ENCODE data around the gene EIF2B5. TPM values are rescaled to one million over a fixed set of nuclear protein-coding genes. Genes with fewer than 3 reads are reported as not detected.
A peak's percentile ranks its signal among the peaks of the same experiment; 100 is the strongest.

The EIF2B5 gene
- polyA plus RNA-seq, 4 donors = 47.2 to 49.4 (median 48.1) TPM

DNA sequence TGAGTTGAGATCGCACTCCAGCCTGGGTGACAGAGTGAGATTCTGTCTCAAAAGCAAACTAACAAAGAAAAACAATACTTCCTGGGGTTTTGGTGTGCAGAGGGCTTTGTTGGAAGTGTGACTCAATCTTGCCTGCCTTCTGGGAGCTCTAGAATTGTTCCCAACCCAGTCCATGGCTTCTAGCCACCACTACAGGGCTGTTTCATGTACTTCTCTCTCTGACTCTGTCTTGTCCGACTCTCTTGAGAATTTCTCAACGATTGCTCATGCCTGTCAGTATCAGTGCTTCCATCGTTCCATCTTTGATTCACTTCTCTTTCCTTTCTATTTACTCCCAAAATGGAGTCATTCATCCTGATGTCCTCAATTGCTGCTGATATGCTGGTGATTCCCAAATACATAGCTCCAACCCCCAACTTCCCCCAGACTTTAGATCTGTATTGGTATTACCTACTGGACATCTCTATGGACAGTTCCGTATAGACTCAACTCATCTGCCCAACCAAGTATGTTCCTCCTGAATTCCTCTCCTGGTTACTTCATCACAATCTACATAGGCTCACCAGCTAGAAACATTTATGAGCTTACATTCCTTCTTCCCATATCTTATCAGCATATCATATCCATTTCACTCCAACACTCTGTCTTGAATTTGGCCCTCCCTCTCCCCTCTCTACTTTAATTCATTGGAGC is 37.7 kb downstream of the EIF2B5 start:
- no peak for DNase-seq (ENCODE audit: low read depth in 4 of 4, low spot score in 3 of 4)

DNA sequence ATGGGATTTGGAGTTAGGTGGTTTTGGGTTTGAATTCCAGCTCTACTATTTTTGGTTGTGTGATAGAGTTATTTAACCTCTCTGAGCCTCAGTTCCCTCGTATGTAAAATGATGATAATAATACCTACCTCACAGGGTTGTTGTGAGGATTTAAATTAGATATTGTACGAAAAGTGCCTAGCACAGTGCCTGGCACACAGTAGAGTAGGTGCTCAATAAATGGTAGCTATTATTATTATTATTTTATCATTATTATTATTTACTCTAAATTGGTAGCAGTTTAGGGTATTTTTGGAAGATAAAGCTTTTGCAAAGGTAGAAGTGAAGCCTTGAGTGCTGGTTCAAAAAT is 38.2 kb downstream of the EIF2B5 start:
- DNase-seq (ENCODE audit: low read depth in 4 of 4, low spot score in 3 of 4) = no peak

DNA sequence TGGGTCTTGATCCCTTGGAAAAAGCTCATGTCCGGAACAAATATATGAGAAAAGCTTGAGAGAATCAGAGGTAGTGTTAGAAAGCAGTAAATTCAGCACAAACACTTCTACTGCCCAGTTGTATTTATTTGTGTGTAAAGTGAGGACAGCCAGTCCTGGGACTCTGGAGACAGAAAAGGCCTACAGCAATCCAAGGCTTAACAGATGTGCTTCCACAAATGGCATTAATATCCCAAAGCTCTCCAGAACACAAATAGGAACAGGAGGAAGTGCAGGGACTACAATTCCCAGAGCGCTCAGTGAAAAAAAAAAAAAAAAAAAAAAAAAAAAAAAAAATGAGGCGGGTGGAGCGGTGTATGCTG is 39.1 kb downstream of the EIF2B5 start:
- DNase-seq (ENCODE audit: low read depth in 4 of 4, low spot score in 3 of 4) = no peak

DNA sequence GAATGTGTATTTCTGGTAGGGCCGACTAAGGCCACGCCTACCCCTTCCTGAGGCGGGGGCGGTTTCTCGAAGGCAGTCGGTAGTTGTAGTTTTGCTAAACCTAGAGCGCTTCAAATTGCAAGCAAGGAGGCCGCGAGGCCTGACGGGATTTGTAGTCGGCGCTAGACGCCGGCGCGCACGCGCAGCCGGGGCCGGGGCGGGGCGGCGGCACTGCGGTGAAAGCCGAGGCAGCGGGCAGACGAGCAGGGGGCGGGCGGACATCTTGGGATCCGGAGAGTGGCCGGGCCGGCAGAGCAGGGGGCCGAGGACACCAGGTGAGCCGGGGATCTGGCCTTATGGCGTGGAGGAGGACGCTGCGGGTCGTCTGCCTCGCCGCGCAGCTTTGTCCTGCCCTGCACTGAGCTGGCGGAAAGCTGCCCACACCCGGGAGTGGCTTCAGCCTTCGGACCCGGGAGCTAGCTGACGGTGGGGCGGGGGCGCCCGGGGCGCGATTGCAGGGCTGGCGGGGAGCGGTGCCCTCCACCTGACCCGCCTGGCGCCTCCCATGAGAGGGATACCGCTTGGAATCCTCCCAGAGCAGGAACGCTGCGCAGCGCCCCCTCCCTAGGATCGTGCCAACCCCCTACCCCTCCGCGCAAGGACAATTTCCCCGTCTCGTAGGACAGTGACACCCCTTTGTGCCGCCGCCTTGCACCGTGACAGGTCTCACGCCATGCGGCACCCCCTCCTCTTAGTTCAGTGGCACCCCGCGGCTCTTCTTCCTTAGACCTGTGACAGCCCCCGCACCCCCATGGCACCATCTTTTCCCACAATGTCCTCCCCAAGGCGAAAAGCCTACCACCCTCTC is 39.7 kb downstream of the EIF2B5 start, which contains the start of gene AP2M1:
AP2M1 (plus strand) TSS at position 210 of the 847 bp plus-strand sequence. CDS start 2,139 bp downstream, outside the sequence.
- DNase-seq (ENCODE audit: low read depth in 4 of 4, low spot score in 3 of 4) = peak; percentile 94 to 98 (median 97)

DNA sequence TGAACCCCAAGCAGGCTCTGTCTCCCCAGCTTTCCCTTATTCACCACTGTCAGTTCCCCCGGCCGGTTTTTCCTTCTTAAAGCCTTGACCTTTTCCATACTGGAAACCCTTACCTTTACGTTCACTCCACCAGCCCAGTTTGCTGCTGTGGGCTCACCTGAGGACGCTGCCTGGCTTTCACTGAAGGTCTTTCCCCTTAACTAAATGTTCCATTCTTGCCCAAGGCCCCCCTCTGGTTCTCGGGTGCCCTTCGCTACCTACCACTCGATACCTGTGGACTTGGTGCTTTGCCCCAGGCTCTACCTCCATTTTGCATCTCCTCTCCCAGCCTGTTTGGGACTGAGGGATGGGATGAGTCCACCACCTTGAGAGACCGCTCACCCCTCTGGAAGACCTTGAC is 40.3 kb downstream of the EIF2B5 start:
- no peak for DNase-seq (ENCODE audit: low read depth in 4 of 4, low spot score in 3 of 4)

DNA sequence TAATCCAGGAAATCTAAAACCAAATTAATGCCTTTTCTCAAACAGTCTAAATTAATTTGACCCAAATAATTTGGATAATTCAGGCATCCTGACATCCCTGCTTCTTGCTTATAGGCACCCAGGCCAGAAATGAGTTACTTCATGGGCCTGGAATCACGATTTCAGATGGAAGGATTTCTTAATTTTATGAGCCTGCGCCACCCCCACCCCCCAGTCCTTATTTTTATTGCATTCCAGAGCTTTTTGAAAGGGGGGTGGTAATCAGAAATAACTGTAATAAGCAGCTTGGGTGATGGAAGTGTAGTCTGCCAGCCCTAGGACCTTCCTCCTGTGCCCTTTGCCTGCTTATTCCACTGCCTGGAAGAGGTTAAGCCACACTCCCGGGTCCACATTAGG is 40.8 kb downstream of the EIF2B5 start:
- no peak for DNase-seq (ENCODE audit: low read depth in 4 of 4, low spot score in 3 of 4)

DNA sequence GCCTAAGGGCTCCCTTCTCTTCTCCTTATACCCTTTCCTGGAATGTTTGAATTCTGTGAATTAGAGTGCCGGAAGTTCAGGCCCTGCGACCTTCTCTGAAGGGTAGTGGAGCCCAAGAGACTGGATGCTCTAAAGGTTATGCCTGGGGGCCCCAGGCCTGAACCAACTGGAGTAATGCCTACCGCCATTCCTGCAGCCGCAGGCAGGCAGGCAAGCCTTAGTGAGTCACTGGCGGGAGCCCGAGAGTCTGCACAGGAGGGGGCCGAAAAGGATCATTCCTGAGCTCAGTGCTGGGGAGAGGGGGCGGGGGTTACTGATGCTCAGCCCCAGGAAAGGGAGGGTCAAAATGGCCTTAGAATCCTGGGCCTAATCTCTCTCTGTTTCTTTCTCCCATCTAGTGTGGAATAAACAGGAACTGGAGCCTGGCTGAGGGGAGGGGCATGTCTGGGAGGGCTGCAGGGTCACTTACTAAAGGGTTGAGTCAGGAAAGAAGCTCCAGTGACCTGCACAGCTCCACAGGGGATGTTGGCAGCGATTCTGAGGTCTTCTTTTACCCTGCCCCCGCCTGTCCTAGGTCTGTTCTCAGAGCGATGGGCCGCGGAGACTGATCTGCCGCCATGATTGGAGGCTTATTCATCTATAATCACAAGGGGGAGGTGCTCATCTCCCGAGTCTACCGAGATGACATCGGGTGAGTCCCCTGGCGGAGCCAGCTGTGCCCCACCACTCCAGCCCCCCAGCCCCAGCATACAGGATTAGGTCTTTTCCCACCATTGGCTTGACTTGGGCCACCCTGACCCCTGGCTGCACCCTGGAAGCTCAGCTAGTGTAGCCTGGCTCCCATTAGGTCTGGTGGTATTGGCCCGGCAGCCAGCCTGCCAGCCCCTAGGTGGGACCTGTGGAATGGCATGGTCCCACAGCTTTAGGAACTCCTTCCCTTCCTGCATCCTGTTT is 41.5 kb downstream of the EIF2B5 start:
- DNase-seq (ENCODE audit: low read depth in 4 of 4, low spot score in 3 of 4) = no peak

DNA sequence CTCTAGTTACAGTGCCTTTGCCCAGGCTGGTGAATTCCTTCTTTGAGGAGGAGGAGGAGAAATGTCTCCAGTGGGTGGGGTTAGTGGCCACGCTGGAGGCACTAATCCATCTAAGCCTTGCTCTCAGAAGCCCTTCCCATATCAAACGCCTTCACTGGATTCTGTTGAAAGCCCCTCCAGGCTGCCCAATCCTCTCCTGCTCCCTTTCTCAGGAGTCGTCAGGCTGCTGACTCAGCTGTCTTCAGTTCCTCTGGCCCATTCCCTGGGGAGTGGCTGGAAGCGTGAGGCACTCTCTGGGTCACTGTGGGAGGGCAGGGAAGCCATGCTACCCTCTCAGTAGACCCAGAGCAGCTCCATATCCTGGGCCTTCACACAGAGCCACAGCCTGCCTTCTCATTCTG is 42.2 kb downstream of the EIF2B5 start:
- no peak for DNase-seq (ENCODE audit: low read depth in 4 of 4, low spot score in 3 of 4)

DNA sequence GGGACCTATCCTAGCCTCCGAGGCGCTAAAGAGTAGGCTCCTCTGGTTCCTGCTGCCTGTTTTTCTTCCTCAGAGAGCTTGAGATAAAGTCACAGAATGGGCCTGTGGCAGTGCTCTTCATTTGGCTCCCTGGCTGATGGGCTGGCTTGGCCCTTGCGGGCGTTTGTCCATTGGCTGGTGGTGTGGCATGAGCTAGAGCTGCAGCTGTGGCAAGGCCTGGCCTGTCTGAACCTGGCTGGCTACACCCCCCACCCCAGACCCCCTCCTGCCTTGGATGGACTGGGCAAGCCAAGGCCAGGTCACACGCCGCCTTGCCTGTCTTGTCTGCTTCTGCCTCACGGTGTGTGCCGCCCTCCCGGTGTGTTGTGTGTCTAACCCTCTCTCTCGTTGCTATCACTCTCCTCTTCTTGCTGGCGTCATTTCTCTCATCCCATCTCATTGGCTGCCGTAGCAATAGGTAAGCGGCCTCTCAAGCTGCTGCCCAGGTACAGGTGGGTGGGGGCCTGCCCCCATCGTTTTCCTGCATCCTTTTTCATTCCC is 42.7 kb downstream of the EIF2B5 start:
- no peak for DNase-seq (ENCODE audit: low read depth in 4 of 4, low spot score in 3 of 4)

DNA sequence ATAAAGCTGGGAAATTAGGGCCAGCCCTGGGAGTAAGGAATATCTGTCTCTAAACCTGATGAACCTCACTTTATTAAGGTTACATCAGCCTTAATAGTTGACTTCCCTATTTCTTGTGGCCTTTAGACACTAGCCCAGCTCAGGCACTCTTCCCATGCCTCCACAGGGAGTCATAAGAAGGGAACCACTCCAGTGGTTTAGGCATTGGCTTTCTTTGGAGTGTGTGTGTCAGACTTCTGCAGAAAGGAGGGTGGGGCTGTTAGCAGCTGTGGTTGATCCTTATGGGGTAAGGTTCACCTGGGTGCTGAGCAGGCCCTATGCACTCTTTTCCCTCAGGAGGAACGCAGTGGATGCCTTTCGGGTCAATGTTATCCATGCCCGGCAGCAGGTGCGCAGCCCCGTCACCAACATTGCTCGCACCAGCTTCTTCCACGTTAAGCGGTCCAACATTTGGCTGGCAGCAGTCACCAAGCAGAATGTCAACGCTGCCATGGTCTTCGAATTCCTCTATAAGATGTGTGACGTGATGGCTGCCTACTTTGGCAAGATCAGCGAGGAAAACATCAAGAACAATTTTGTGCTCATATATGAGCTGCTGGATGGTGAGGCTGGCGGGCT is 43.5 kb downstream of the EIF2B5 start:
- DNase-seq (ENCODE audit: low read depth in 4 of 4, low spot score in 3 of 4) = no peak

DNA sequence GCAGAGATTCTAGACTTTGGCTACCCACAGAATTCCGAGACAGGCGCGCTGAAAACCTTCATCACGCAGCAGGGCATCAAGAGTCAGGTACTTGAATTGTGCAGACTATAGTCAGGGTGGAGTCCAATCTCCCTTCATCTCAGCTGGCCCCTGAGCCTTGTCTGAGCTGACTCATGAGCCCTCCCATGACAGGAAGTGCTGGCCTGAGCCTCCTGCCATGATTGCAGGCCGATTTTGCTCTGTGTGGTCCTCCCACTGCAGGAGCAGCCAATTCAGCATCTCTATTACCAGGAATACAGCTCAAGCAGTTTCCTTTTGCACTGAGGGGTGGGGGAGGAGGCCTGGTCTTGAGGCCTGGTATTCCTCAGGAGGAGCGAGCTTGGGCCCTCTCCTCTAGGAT is 45.0 kb downstream of the EIF2B5 start:
- no peak for DNase-seq (ENCODE audit: low read depth in 4 of 4, low spot score in 3 of 4)

DNA sequence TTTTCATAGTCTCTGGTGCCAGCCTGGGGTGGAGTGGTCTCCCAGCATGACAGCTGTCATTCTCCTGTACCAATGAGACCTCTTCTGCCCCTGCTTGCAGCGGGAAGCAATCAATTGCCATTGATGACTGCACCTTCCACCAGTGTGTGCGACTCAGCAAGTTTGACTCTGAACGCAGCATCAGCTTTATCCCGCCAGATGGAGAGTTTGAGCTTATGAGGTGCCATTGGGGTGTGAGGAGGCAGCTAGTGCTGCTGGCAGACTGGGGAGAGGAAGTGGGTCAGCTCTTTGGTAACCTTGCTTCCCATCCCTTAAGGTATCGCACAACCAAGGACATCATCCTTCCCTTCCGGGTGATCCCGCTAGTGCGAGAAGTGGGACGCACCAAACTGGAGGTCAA is 46.4 kb downstream of the EIF2B5 start:
- DNase-seq (ENCODE audit: low read depth in 4 of 4, low spot score in 3 of 4) = no peak

DNA sequence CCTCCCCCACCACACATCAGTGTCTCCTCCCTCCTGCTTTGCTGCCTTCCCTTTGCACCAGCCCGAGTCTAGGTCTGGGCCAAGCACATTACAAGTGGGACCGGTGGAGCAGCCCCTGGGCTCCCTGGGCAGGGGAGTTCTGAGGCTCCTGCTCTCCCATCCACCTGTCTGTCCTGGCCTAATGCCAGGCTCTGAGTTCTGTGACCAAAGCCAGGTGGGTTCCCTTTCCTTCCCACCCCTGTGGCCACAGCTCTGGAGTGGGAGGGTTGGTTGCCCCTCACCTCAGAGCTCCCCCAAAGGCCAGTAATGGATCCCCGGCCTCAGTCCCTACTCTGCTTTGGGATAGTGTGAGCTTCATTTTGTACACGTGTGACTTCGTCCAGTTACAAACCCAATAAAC is 48.5 kb downstream of the EIF2B5 start:
- no peak for DNase-seq (ENCODE audit: low read depth in 4 of 4, low spot score in 3 of 4)

DNA sequence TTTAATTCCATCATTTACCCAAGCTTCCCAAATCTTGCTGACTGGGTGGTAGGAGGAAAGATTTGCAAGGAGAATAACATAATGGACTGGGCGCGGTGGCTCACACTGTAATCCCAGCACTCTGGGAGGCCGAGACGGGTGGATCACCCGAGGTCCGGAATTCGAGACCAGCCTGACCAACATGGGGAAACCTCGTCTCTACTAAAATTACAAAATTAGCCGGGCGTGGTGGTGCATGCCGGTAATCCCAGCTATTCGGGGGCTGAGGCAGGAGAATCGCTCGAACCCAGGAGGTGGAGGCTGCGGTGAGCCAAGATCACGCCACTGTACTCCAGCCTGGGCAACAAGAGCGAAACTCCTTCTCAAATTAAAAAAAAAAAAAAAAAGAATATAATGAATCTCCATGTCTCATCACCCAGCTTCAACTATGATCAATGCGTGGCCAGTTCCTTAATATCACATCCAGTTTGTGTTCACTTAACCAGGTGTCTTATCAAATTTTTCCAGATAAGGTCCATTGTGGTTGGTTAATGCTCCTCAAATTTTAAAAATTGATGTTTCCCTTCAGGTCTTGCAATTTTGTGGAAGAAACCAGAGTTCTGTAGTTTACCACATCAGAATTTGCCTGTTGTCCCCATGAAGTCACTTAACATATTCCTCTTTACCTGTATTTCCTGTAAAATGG is 49.5 kb downstream of the EIF2B5 start:
- no peak for DNase-seq (ENCODE audit: low read depth in 4 of 4, low spot score in 3 of 4)

DNA sequence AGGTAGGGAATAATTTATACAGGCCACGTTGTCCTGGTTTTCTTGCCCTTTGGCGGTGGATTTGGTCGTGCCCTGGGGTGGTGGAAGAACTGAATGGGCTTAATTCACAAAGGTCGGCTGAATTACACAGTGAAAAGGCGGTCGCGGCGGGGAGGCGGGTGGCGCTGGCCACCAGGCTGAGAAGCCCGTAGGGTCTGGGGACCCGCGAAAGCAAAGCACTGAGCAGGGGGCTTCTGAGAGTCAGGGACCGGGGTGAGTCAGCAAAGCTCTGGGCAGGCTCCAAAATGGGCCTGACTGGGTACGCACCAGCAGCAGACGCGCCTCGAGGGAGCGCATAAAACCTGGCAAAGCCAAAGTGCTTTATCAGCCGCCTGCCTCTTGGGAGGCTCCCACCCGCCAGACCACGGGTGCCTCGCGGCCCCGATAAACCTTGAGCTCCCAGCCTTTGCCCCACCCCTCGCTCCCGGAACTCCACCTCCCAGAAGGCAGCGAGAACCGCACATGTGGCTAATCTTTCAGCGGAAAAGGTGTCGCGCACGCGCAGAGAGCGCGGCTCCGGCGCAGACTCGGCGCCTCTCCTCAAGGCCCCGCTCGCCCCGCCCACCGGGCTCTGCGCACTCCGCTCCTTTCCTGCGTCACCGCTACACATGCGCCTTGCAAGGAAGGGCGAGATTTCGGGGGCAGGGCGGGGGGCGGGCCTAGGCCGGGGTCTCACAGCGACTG is 50.5 kb downstream of the EIF2B5 start:
- DNase-seq (ENCODE audit: low read depth in 4 of 4, low spot score in 3 of 4) = peak; percentile 99 to 100 (median 99)

DNA sequence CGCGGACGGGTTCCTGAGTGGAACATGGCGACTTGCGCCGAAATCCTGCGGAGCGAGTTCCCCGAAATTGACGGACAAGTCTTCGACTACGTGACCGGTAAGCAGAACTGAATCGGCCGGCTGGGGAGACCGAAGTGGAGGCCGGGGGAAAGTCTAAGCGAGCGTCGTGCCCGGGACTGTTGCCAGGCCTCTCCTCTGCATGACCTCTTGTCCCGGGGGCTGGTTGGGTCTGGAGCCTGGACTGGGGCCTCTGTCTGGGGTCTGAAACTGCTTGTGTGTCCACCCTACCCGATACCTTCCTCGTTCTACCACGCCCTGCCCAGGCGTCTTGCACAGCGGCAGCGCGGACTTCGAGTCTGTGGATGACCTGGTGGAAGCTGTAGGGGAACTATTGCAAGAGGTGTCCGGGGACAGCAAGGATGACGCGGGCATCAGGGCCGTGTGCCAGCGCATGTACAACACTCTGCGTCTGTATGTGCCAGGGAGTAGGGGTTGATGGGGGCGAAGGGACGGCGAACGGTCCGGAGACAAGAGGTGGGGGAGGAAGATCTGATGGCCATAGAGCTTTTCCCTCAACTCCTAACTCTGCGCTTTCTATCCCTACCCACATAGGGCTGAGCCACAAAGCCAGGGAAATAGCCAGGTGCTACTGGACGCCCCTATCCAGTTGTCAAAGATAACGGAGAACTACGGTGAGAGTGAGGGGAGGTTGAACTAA is 51.2 kb downstream of the EIF2B5 start, which contains the start of gene ABCF3:
ABCF3 (plus strand) TSS at position 16 of the 718 bp plus-strand sequence; CDS start at position 25, 9 bp downstream.
- no peak for DNase-seq (ENCODE audit: low read depth in 4 of 4, low spot score in 3 of 4)

DNA sequence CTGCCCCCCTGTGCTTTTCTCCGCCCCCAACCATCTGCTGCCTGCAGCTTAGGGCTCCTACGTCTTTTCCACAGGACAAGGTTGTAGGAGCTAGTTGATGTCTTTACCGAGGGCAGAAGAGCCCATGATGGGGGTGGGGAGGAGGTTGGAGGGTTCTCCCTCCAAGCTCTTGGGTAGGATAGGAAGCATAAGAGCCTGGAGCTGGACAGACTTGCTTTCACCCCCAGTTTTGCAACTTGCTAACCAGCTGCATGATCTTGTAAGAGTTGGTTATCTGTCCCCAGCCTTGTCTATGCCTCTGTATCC is 51.7 kb downstream of the EIF2B5 start:
- DNase-seq (ENCODE audit: low read depth in 4 of 4, low spot score in 3 of 4) = no peak

DNA sequence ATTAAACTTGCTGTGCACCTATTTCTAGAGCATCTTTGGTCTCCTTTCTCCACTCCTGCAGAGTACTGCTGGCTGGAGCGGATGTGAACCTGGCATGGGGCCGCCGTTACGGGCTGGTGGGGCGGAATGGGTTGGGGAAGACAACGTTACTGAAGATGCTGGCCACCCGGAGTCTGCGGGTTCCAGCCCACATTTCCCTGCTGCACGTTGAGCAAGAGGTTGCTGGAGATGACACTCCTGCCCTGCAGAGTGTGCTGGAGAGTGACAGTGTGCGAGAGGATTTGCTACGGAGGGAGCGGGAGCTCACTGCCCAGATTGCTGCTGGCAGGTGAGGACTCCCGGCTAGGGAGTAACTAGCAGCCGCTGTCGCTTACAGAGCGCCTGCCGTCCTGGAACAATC is 52.9 kb downstream of the EIF2B5 start:
- DNase-seq (ENCODE audit: low read depth in 4 of 4, low spot score in 3 of 4) = no peak
